Calu3 (cell line): ENCODE measurements around the gene CISD1. TPM values are rescaled to one million over a fixed set of nuclear protein-coding genes. Genes with fewer than 3 reads are reported as not detected.

ENCODE experiments used
- BruUV-seq: library from RNA; stranded (reverse); fragments of 400-500 nt; replicated peaks from 2 replicates; lab custom pipeline; 2021; lab: Mats Ljungman, UMichigan
- CTCF ChIA-PET: fragments of 300-600 bp; sonication (Branson Sonifier 250); formaldehyde crosslinking; loops from one replicate; lab custom pipeline; 2022; ENCODE audit warnings: antibody characterized with exemption; lab: Charles Lee
- DNase-seq: peaks from one replicate; pipeline ENCODE4 v3.0.0; 2022
- H3K27ac Mint-ChIP-seq: one replicate; pipeline ENCODE4 v1.8.0; 2022; ENCODE audit warnings: mixed read lengths; ENCODE audit not compliant: unreplicated experiment
- H3K27me3 Mint-ChIP-seq: one replicate; pipeline ENCODE4 v1.8.0; 2022; ENCODE audit warnings: mixed read lengths; ENCODE audit not compliant: unreplicated experiment
- H3K36me3 Mint-ChIP-seq: one replicate; pipeline ENCODE4 v1.8.0; 2022; ENCODE audit warnings: mild to moderate bottlenecking, moderate library complexity, mixed read lengths; ENCODE audit not compliant: insufficient read depth, unreplicated experiment
- H3K4me1 Mint-ChIP-seq: one replicate; pipeline ENCODE4 v1.8.0; 2022; ENCODE audit warnings: mild to moderate bottlenecking, low read depth, mixed read lengths; ENCODE audit not compliant: unreplicated experiment
- H3K4me3 Mint-ChIP-seq: one replicate; pipeline ENCODE4 v1.8.0; 2022; ENCODE audit warnings: mild to moderate bottlenecking, low read depth, moderate library complexity, mixed read lengths; ENCODE audit not compliant: unreplicated experiment
- H3K9me3 Mint-ChIP-seq: one replicate; pipeline ENCODE4 v1.8.0; 2022; ENCODE audit warnings: low read depth, mixed read lengths; ENCODE audit not compliant: unreplicated experiment
- intact Hi-C: fragments of 100-400 bp; cut with micrococcal nuclease; formaldehyde crosslinking; loops from one replicate; pipeline ENCODE4 v1.10.0; 2022; ENCODE audit not compliant: unreplicated experiment
- total RNA-seq: library from RNA; stranded (reverse); gene quantifications from 2 replicates; pipeline ENCODE4 v1.2.3, GENCODE V29; 2022
- TF ChIP-seq, protein P1 (sequence below): fragments of 200-600 bp; IDR thresholded peaks from one replicate; pipeline ENCODE4 v1.8.0; 2022; ENCODE audit warnings: antibody characterized with exemption; ENCODE audit not compliant: unreplicated experiment

CISD1 gene
- total RNA-seq, 1 experiment from 2014 or later, result 69.0 TPM

DNA sequence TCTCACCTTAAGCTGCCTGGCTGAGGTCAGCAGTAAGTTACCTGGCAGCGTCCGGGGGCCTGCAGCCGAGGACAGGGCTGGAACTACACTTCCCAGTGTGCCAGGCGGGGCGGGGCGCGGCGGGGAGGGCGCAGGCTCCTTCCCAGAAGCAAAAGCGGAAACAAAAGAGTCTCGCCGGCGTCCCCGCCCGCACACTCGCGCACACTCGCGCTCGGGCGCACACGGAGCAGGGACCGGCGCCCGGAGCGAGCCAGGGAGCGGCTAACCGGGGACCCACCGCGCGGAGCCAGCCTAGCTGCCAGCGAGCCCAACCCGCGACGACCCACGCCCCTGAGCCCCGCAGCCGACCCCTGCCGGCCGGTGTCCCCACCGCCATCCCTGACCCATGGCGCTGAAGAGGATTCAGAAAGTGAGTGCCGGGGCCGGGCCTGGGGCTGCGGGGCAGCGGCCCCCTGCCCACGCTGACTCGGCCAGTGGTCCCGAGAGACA is 65.9 kb downstream of the CISD1 start, which contains the start of gene UBE2D1:
TSS of gene UBE2D1 (plus strand) at position 190 of the 489 bp plus-strand sequence. CDS start at position 386, 196 bp downstream.
- peak; percentile 95 for DNase-seq
- no TSS peak for BruUV-seq
- intact Hi-C loops, result loop anchor here (2.0 kb wide), 1 partner anchor 36 kb away; no protein-coding TSS in a partner anchor
- Mint-ChIP-seq H3K27ac (peak within 1 kb of the TSS; percentile 87), H3K4me3 (peak within 1 kb of the TSS; percentile 97), H3K27me3 (peaks cover 17% of the 10 kb centered on the region), H3K4me1 (peaks cover 10% of the 10 kb centered on the region), H3K9me3 (no peaks in the 10 kb centered on the region), H3K36me3 (peaks cover 17% of the 10 kb centered on the region)
- CTCF ChIA-PET, result interaction anchor here (0.7 to 0.9 kb wide), 2 partner anchors 17 to 50 kb away, joined by 3 to 5 read pairs; no protein-coding TSS in a partner anchor
- TF ChIP-seq, protein P1, sequence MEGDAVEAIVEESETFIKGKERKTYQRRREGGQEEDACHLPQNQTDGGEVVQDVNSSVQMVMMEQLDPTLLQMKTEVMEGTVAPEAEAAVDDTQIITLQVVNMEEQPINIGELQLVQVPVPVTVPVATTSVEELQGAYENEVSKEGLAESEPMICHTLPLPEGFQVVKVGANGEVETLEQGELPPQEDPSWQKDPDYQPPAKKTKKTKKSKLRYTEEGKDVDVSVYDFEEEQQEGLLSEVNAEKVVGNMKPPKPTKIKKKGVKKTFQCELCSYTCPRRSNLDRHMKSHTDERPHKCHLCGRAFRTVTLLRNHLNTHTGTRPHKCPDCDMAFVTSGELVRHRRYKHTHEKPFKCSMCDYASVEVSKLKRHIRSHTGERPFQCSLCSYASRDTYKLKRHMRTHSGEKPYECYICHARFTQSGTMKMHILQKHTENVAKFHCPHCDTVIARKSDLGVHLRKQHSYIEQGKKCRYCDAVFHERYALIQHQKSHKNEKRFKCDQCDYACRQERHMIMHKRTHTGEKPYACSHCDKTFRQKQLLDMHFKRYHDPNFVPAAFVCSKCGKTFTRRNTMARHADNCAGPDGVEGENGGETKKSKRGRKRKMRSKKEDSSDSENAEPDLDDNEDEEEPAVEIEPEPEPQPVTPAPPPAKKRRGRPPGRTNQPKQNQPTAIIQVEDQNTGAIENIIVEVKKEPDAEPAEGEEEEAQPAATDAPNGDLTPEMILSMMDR, result peak; percentile 37

DNA sequence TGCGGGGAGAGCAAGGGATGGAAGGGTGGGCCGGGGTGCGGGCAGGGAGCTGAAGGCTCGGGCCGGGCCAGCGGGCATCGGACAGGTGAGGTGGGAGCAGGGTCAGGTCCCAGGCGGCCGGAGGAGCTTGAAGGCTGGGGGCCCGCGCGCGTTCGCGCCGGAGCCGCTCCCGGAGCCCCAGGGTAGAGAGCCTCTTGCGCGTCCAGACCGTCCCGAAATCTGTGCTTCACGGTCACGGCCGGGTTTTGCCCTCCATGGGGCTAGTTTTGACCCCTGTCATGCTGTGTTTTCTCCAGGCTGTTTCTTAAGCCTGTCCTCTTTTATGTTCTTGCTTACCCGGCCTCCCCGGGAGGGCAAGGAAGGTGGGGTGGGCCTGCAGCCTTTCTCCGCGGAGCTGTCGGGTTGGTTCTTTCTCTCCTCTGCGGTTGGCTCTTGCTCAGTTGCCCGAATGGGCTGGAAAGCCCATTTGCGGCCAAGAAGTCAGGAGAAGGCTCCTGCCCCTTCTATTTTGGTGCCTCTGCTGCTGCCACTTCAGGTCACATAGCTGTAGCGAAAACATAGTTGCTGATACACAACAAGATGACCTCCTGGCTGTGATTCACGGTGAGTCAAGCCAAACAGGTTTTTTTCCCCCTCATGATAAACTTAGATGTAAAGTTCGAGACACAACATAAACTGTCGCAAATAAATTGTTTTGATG is 66.5 kb downstream of the CISD1 start:
- peaks cover 10% of the 10 kb centered on the region for H3K4me1 Mint-ChIP-seq
- intact Hi-C loops, result loop anchor here (2.0 kb wide), 1 partner anchor 37 kb away; no protein-coding TSS in a partner anchor
- CTCF ChIA-PET, result interaction anchor here (0.7 to 0.9 kb wide), 2 partner anchors 17 to 49 kb away, joined by 3 to 5 read pairs; no protein-coding TSS in a partner anchor
- peak overlapping the region; percentile 97 for H3K4me3 Mint-ChIP-seq
- H3K27me3 Mint-ChIP-seq, result peaks cover 17% of the 10 kb centered on the region
- peaks cover 17% of the 10 kb centered on the region for H3K36me3 Mint-ChIP-seq
- TF ChIP-seq, protein P1, result no peak
- DNase-seq, result peak; percentile 35
- no peaks in the 10 kb centered on the region for H3K9me3 Mint-ChIP-seq
- BruUV-seq, result no TSS peak
- peak overlapping the region; percentile 87 for H3K27ac Mint-ChIP-seq

- BruUV-seq, result no TSS peak
- Mint-ChIP-seq H3K27ac (peak overlapping the region; percentile 87), H3K36me3 (peaks cover 17% of the 10 kb centered on the region), H3K9me3 (no peaks in the 10 kb centered on the region), H3K4me3 (peak overlapping the region; percentile 97), H3K4me1 (peaks cover 10% of the 10 kb centered on the region), H3K27me3 (peaks cover 10% of the 10 kb centered on the region)
- TF ChIP-seq, protein P1, result no peak
- CTCF ChIA-PET, result interaction anchor here (1.7 kb wide), 1 partner anchor 14 kb away, joined by 5 read pairs; no protein-coding TSS in a partner anchor
- DNase-seq, result no peak
- intact Hi-C loops, result no loop called here
These were observed 67.3 kb downstream of the CISD1 start for GRCh38 chr10:58336242-58336641.

Other genes with a start within 250 kb of the CISD1 start
- 10.0 and 10.7 TPM in 2 replicates for gene IPMK, start 1.3 kb upstream of the CISD1 start, total RNA-seq
- gene UBE2D1, start 65.8 kb downstream of the CISD1 start, total RNA-seq, result 22.9 and 25.6 TPM in 2 replicates
- gene TFAM, start 116.2 kb downstream of the CISD1 start, total RNA-seq, result 91.8 and 94.3 TPM in 2 replicates
- 58.0 and 70.2 TPM in 2 replicates for gene BICC1, start 243.7 kb downstream of the CISD1 start, total RNA-seq